Activated CD8-positive, alpha-beta memory T cell treated with anti-CD3 and anti-CD28 coated beads, Interleukin-2, amount 50 U/mL, for 1 hour (primary cell): ENCODE measurements around the gene TSPAN9.
"Not testable (repeated sequence)": the region's sequence is repeated elsewhere in the genome, so short reads cannot be mapped to it uniquely, and the experiment has no call there.

Experiments
- DNase-seq: peaks from one replicate; pipeline ENCODE4 v3.0.0-alpha.2; 2020; ENCODE audit errors: extremely low read depth

Gene TSPAN9

GRCh38 chr12:3044141-3044630 is 33.0 kb upstream of the TSPAN9 start:
- no peak for DNase-seq

GRCh38 chr12:3045494-3045893 is 31.7 kb upstream of the TSPAN9 start:
- DNase-seq = no peak

- no peak for DNase-seq
Observed at GRCh38 chr12:3045989-3046388, 31.2 kb upstream of the TSPAN9 start.

GRCh38 chr12:3046441-3047200 is 30.6 kb upstream of the TSPAN9 start:
- DNase-seq = no peak

GRCh38 chr12:3047961-3048360 is 29.2 kb upstream of the TSPAN9 start:
- DNase-seq = no peak

GRCh38 chr12:3048540-3048939 is 28.6 kb upstream of the TSPAN9 start:
- DNase-seq = no peak

GRCh38 chr12:3049176-3049575 is 28.0 kb upstream of the TSPAN9 start:
- DNase-seq = no peak

- no peak for DNase-seq
Observed at GRCh38 chr12:3049611-3050249, 27.4 kb upstream of the TSPAN9 start.

GRCh38 chr12:3054374-3054773 is 22.8 kb upstream of the TSPAN9 start:
- DNase-seq = no peak

GRCh38 chr12:3055026-3055703 is 22.0 kb upstream of the TSPAN9 start:
- no peak for DNase-seq

- no peak for DNase-seq
Observed at GRCh38 chr12:3055704-3056467, 21.3 kb upstream of the TSPAN9 start.

- DNase-seq = no peak
Observed at GRCh38 chr12:3061059-3061458, 16.1 kb upstream of the TSPAN9 start.

GRCh38 chr12:3061501-3062215 is 15.5 kb upstream of the TSPAN9 start:
- DNase-seq = no peak

GRCh38 chr12:3065300-3065699 is 11.9 kb upstream of the TSPAN9 start:
- DNase-seq = no peak

GRCh38 chr12:3065846-3066245 is 11.3 kb upstream of the TSPAN9 start:
- not testable (repeated sequence) for DNase-seq

GRCh38 chr12:3069714-3070113 is 7.5 kb upstream of the TSPAN9 start:
- no peak for DNase-seq

GRCh38 chr12:3071107-3071506 is 6.1 kb upstream of the TSPAN9 start:
- no peak for DNase-seq

- DNase-seq = no peak
Observed at GRCh38 chr12:3071710-3072109, 5.5 kb upstream of the TSPAN9 start.

- peak; percentile 48 for DNase-seq
Observed at GRCh38 chr12:3073438-3074250, 3.5 kb upstream of the TSPAN9 start.

GRCh38 chr12:3075315-3075714 is 1.9 kb upstream of the TSPAN9 start:
- no peak for DNase-seq
